Dermis microvascular lymphatic vessel endothelial cell (primary cell): ENCODE results near the gene DDR2. TPM values are rescaled to one million over a fixed set of nuclear protein-coding genes. Genes with fewer than 3 reads are reported as not detected.

Experiments
- DNase-seq, 2 donors: peaks; one replicate each; pipeline versions ENCODE4 v3.0.0 to v3.0.0-alpha.2; 2010; ENCODE audit warnings: low read depth in 2 of 2
- total RNA-seq: library from RNA; depleted of rRNA; stranded (reverse); fragments of >200 nt; gene quantifications from 2 replicates; pipeline ENCODE4 v1.2.1, GENCODE V29; 2014

Gene DDR2
- total RNA-seq, 1 donor from 2014 or later: 10.8 TPM

DNA sequence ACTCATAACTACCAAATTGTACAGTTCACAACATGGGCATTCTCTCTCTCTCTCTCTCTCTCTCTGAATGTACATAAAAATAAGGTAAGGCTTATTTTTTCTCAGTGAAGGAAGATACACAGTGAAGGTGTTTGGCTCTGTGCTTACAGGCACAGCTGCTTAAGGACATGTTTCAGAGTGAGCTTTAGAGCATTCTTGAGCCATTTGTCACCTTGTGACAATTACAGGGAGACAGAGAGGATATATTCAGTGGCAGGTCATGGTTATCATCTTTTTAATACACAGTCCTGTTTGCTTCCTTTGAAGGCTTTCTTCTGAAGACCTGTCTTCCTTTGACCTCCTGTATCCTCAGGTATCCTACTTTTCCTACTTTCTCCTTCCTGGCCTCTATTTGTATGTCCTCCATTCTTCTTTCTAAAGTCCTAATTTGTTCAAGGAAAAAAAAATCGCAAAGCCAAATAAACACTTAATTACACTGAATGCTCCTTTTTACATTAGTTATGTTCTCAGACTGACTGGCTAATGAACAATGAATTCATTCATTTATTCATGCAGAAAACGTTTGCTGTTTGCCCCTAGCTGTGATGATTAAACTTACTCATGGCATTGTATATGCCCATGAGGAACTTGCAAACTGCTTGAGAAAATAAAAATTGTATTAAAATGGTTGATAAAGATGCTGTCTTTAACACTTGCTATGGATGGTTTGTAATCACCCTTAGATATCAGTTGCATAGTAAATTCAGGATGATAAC, 191.7 kb downstream of the DDR2 start:
- no peak for DNase-seq

DNA sequence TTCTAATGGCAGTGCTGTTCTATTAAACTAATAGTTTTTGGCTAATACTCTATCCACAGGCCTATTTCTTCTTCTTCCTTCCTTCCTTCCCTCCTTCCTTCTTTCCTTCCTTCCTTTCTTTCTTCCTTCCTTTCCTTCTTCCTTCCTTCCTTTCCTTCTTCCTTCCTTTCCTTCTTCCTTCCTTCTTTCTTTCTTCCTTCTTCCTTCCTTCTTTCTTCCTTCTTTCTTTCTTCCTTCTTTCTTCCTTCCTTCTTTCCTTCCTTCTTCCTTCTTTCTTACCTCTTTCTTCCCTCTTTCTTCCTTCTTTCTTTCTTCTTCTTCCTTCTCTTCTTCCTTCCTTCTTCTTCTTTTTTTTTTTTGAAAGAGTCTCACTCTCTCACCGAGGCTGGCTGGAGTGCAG, 197.0 kb downstream of the DDR2 start:
- no peak for DNase-seq

GRCh38 chr1:162832470-162832869, 200.2 kb downstream of the DDR2 start:
- no peak for DNase-seq

DNA sequence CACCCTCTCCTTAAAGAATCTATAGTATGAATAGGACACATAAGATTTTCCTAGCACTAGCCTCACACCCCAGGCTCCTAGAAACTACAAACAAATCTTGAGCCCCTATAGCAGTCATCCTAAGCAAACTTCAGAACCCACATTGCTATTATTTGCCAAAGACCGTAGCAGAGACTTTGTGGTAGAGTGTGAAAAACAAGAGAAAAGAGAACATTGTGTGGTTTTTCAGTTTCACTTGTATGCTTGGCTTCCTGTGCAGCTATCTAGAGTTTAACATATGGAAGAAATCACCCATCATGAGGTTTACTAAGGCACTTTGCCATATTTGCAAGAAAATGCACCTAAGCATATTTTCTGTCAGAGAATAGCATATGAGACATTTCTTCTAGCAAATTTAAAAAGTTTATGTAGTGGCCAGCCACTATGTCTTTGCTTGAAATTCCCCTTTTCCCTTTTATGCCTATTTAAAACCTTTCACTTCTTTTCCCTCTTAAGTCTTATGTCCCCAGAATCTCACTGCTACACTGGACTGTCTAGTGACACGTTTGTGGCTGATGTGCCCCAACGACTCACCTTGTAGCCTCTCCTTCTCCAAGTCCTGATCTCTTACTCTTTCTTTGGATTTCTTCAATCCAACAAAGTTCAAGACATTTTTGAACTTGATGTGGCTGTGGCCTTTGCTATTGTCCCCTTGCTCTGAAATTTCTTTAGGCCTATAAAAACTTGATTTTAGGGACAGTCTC, 203.1 kb downstream of the DDR2 start:
- DNase-seq: no peak

Other genes starting within 250 kb of the DDR2 start
- gene SH2D1B, start 220.3 kb upstream of the DDR2 start, total RNA-seq: 0.13 TPM in 1 of 2 replicates, not detected in the other
- gene UHMK1, start 134.6 kb upstream of the DDR2 start, total RNA-seq: 43.5 and 46.4 TPM in 2 replicates
- 39.3 and 44.0 TPM in 2 replicates for gene UAP1, start 70.7 kb upstream of the DDR2 start, total RNA-seq
- 18.2 and 35.4 TPM in 2 replicates for gene HSD17B7, start 158.2 kb downstream of the DDR2 start, total RNA-seq
- gene CCDC190, start 228.7 kb downstream of the DDR2 start, total RNA-seq: not detected in 2 replicates